Suprapubic skin (tissue), 3 donors: ENCODE results near the gene TNNI3K.

ENCODE experiments used
- POLR2A ChIP-seq, 2 donors: fragments of 450-650 bp; IDR thresholded peaks; one replicate each; pipeline ENCODE4 v1.6.1; 2017; ENCODE audit warnings: antibody characterized with exemption in 2 of 2, mild to moderate bottlenecking in 2 of 2, moderate library complexity in 2 of 2
- TF ChIP-seq, protein P1 (sequence below), 2 donors: fragments of 200-600 bp in 1 of 2; fragments of 450-650 bp in 1 of 2; sonication (generic) in 1 of 2; IDR thresholded peaks; one replicate each; pipeline ENCODE4 v1.5.1; 2016 to 2019; ENCODE audit warnings: antibody characterized with exemption in 2 of 2, mild to moderate bottlenecking in 1 of 2, moderate library complexity in 1 of 2

GRCh38 chr1:74197255-74197654 is 37.9 kb upstream of the TNNI3K start:
- TF ChIP-seq, protein P1, sequence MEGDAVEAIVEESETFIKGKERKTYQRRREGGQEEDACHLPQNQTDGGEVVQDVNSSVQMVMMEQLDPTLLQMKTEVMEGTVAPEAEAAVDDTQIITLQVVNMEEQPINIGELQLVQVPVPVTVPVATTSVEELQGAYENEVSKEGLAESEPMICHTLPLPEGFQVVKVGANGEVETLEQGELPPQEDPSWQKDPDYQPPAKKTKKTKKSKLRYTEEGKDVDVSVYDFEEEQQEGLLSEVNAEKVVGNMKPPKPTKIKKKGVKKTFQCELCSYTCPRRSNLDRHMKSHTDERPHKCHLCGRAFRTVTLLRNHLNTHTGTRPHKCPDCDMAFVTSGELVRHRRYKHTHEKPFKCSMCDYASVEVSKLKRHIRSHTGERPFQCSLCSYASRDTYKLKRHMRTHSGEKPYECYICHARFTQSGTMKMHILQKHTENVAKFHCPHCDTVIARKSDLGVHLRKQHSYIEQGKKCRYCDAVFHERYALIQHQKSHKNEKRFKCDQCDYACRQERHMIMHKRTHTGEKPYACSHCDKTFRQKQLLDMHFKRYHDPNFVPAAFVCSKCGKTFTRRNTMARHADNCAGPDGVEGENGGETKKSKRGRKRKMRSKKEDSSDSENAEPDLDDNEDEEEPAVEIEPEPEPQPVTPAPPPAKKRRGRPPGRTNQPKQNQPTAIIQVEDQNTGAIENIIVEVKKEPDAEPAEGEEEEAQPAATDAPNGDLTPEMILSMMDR (IDR thresholded peaks at IDR 0.05) = no peak
- no peak for TF ChIP-seq POLR2A (IDR thresholded peaks at IDR 0.05)
